AG04449 (cell line): ENCODE data around the gene EPHB2.

Experiments used
- CTCF ChIA-PET: fragments of 350-600 bp; formaldehyde crosslinking; extraction: SDS; loops from one replicate; lab custom pipeline; 2021; ENCODE audit warnings: antibody characterized with exemption; lab: Yijun Ruan, JAX
- POLR2A ChIA-PET: fragments of 400-600, 350-600 bp; formaldehyde crosslinking; extraction: SDS; loops from one replicate; lab custom pipeline; 2020; ENCODE audit warnings: antibody characterized with exemption, inconsistent platforms; lab: Yijun Ruan, JAX
- DNase-seq: peaks from one replicate; pipeline ENCODE4 v3.0.0-alpha.2; 2010; ENCODE audit warnings: low read depth, low spot score
- H3K4me3 ChIP-seq: 2 replicates; pipeline ENCODE4 v1.5.1; 2011; ENCODE audit warnings: low read depth, mild to moderate bottlenecking, control low read depth, low read length
- TF ChIP-seq, protein P1 (sequence below): IDR thresholded peaks from one replicate; pipeline ENCODE4 v1.5.1; 2011; ENCODE audit warnings: mild to moderate bottlenecking, moderate library complexity, low read length, control low read depth, inconsistent platforms; ENCODE audit not compliant: insufficient read depth; ENCODE audit errors: missing control alignments

The EPHB2 gene

GRCh38 chr1:22731924-22732720, 21.5 kb downstream of the EPHB2 start:
- CTCF ChIA-PET: interaction anchor here (1.4 to 4.8 kb wide), 4 partner anchors 14 to 28 kb away, joined by 4 to 20 read pairs (median 7); no protein-coding TSS in a partner anchor
- POLR2A ChIA-PET: interaction anchor here (0.6 kb wide), 1 partner anchor 96 kb away, joined by 3 read pairs; no protein-coding TSS in a partner anchor
- DNase-seq: no peak
- TF ChIP-seq, protein P1, sequence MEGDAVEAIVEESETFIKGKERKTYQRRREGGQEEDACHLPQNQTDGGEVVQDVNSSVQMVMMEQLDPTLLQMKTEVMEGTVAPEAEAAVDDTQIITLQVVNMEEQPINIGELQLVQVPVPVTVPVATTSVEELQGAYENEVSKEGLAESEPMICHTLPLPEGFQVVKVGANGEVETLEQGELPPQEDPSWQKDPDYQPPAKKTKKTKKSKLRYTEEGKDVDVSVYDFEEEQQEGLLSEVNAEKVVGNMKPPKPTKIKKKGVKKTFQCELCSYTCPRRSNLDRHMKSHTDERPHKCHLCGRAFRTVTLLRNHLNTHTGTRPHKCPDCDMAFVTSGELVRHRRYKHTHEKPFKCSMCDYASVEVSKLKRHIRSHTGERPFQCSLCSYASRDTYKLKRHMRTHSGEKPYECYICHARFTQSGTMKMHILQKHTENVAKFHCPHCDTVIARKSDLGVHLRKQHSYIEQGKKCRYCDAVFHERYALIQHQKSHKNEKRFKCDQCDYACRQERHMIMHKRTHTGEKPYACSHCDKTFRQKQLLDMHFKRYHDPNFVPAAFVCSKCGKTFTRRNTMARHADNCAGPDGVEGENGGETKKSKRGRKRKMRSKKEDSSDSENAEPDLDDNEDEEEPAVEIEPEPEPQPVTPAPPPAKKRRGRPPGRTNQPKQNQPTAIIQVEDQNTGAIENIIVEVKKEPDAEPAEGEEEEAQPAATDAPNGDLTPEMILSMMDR: peak; percentile 36
- H3K4me3 ChIP-seq: no peak overlapping the region

GRCh38 chr1:22733643-22734042, 23.0 kb downstream of the EPHB2 start:
- TF ChIP-seq, protein P1: no peak
- CTCF ChIA-PET: interaction anchor here (1.0 to 1.7 kb wide), 7 partner anchors 9 to 197 kb away, joined by 3 to 12 read pairs (median 4); no protein-coding TSS in a partner anchor
- DNase-seq: no peak
- POLR2A ChIA-PET: no interaction called here
- no peak overlapping the region for H3K4me3 ChIP-seq

- DNase-seq: no peak
- POLR2A ChIA-PET: no interaction called here
- CTCF ChIA-PET: interaction anchor here (1.0 to 3.0 kb wide), 4 partner anchors 10 to 32 kb away, joined by 3 to 13 read pairs (median 4); no protein-coding TSS in a partner anchor
- TF ChIP-seq, protein P1: no peak
- H3K4me3 ChIP-seq: no peak overlapping the region
Measured at GRCh38 chr1:22736501-22737080, 26.0 kb downstream of the EPHB2 start.

DNA sequence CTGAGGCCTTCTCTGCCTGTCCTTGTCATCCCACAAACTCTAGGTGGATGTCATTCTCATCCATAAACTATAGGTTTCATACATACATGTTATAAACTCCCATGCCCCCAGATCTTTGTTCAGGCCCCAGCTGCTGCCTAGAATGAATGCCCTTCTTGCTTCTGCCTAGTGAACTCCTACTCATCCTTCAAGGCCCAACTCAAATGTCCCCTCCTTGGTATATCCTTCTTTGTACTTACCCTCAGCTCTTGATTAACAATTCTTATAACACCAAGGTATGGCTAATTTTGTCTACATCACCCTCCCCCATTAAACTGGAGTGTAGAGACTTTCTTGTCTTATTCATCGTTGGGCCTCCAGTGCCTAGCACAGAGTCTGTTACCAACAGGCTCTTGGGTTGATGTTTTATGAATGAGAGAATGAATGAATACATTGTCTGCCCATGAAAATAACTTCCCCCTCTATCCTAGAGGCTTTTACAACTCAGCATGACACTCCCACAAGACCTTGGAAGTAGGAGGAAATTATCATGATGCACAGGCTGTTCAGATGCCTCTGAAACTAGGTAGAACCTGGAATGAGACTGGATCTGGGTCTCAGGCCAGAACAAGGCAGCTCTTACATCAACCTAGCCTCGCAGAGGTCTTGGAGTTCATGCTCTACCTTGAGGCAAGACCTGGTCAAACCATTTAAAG, 26.9 kb downstream of the EPHB2 start:
- TF ChIP-seq, protein P1: no peak
- H3K4me3 ChIP-seq: no peak overlapping the region
- no peak for DNase-seq
- POLR2A ChIA-PET: no interaction called here
- CTCF ChIA-PET: interaction anchor here (0.7 to 3.0 kb wide), 4 partner anchors 14 to 33 kb away, joined by 3 to 13 read pairs (median 4); no protein-coding TSS in a partner anchor

DNA sequence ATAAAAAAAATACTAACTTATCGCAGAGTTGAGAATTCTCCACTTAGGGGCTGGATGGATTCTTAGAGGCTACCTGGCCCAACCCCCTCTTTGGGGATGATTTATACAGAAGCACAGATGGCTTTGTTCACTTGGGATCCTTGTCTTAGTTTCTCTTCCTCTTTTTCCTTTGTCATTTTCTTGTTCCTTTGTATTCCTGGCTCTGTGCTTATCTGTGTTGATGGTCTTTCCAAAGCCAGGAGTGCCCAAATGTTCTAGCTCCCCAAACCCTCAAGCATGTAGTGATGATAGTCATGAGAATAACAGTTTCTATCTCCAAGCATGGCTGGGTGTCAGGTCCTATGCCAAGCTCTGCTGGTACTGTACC, 27.4 kb downstream of the EPHB2 start:
- ChIA-PET CTCF (interaction anchor here (0.7 to 3.0 kb wide), 2 partner anchors 19 to 34 kb away, joined by 3 to 13 read pairs; no protein-coding TSS in a partner anchor), POLR2A (no interaction called here)
- H3K4me3 ChIP-seq: no peak overlapping the region
- DNase-seq: no peak
- TF ChIP-seq, protein P1: no peak
